Hepatocyte (in vitro differentiated cells): ENCODE measurements around the gene CRYBB3. TPM values are rescaled to one million over a fixed set of nuclear protein-coding genes. Genes with fewer than 3 reads are reported as not detected.

ENCODE experiments used
- polyA plus RNA-seq: library from polyadenylated mRNA; unstranded; fragments of >200 nt; fragmentation: Nextera tagmentation; extraction: Ambion mirVana; gene quantifications from 2 replicates; pipeline ENCODE4 v1.2.1, GENCODE V29; 2016
- small RNA-seq: library from RNA; depleted of rRNA; stranded (forward); fragments of <200 nt; gene quantifications from one replicate; pipeline ENCODE3, GENCODE V24; 2014
- total RNA-seq: library from RNA; depleted of rRNA; stranded (reverse); fragments of >200 nt; gene quantifications from 2 replicates; pipeline ENCODE4 v1.2.3, GENCODE V29; 2014

The CRYBB3 gene
- total and polyA plus RNA-seq, 2 experiments from 2014 or later, result not detected

Small RNAs within 50 kb of the gene (small RNA-seq; reads per million reads assigned to genes)
- gene Z99916.2, result not detected

Other genes starting within 250 kb of the CRYBB3 start
- gene KIAA1671, start 247.1 kb upstream of the CRYBB3 start, total RNA-seq, result 24.1 and 26.5 TPM in 2 replicates
- 7.0 and 8.1 TPM in 2 replicates for gene KIAA1671, start 247.1 kb upstream of the CRYBB3 start, polyA plus RNA-seq
- gene CRYBB2, start 19.8 kb downstream of the CRYBB3 start, total RNA-seq, result 0.37 TPM in 1 of 2 replicates, not detected in the other
- gene CRYBB2, start 19.8 kb downstream of the CRYBB3 start, polyA plus RNA-seq, result not detected in 2 replicates